HEK293 (cell line): ENCODE measurements around the gene VPS26B.

Experiments used
- CTCF ChIA-PET: fragments of 350-600 bp; formaldehyde crosslinking; extraction: SDS; loops from one replicate; lab custom pipeline; 2021; ENCODE audit warnings: antibody characterized with exemption; lab: Yijun Ruan, JAX
- POLR2A ChIA-PET: fragments of 300-600 bp; formaldehyde crosslinking; extraction: SDS; loops from one replicate; lab custom pipeline; 2020; ENCODE audit warnings: antibody characterized with exemption, inconsistent platforms; lab: Yijun Ruan, JAX
- H3K27ac ChIP-seq: fragments of 200-500 bp; sonication (Bioruptor generic); 2 replicates; pipeline ENCODE4 v1.5.1; 2014; ENCODE audit warnings: low read depth, low read length, control low read depth, inconsistent platforms; ENCODE audit errors: extremely low read depth
- H3K36me3 ChIP-seq, 2 experiments: fragments of 200-500 bp in 1 of 2; sonication (Bioruptor generic) in 1 of 2; 1 replicate in 1 of 2; 2 replicates in 1 of 2; pipeline ENCODE4 v1.5.1; 2014 to 2017; ENCODE audit warnings: inconsistent platforms in 2 of 2, low read length in 2 of 2; ENCODE audit not compliant: control insufficient read depth in 2 of 2, insufficient read depth in 1 of 2
- H3K4me1 ChIP-seq: fragments of 200-500 bp; sonication (Bioruptor generic); 2 replicates; pipeline ENCODE4 v1.5.1; 2014; ENCODE audit warnings: mild to moderate bottlenecking, low read length, inconsistent platforms; ENCODE audit not compliant: control insufficient read depth, insufficient read depth
- H3K4me3 ChIP-seq: 2 replicates; pipeline ENCODE4 v1.5.1; 2011; ENCODE audit warnings: low read depth, mild to moderate bottlenecking, control low read depth, low read length, moderate library complexity
- H3K9me3 ChIP-seq: fragments of 200-500 bp; sonication (Bioruptor generic); 2 replicates; pipeline ENCODE4 v1.5.1; 2014; ENCODE audit warnings: low read depth, low read length, inconsistent platforms; ENCODE audit not compliant: control insufficient read depth, insufficient read depth
- GLI2 ChIP-seq: fragments of 450-650 bp; formaldehyde crosslinking; IDR thresholded peaks from 2 replicates; pipeline ENCODE4; 2017; ENCODE audit warnings: missing biosample characterization, missing genetic modification characterization, low read depth, borderline replicate concordance
- KLF1 ChIP-seq: fragments of 450-650 bp; formaldehyde crosslinking; IDR thresholded peaks from 2 replicates; pipeline ENCODE4 v1.5.1; 2016; ENCODE audit warnings: missing biosample characterization, missing genetic modification characterization
- KLF9 ChIP-seq: fragments of 450-650 bp; formaldehyde crosslinking; IDR thresholded peaks from 2 replicates; pipeline ENCODE4 v1.5.1; 2016; ENCODE audit warnings: missing biosample characterization, missing genetic modification characterization, low read depth
- MEIS1 ChIP-seq: sonication (generic); formaldehyde crosslinking; IDR thresholded peaks from 2 replicates; pipeline ENCODE4 v1.8.1; 2022; ENCODE audit warnings: missing genetic modification reagents, mild to moderate bottlenecking, borderline replicate concordance
- TCF7L2 ChIP-seq: IDR thresholded peaks from 2 replicates; pipeline ENCODE4 v1.6.1; 2011; ENCODE audit warnings: low read depth, mild to moderate bottlenecking, inconsistent platforms, low read length, moderate library complexity, borderline replicate concordance
- TRIM28 ChIP-seq: IDR thresholded peaks from 2 replicates; pipeline ENCODE4 v1.6.1; 2011; ENCODE audit warnings: low read length, control low read depth, borderline replicate concordance
- YY1 ChIP-seq: fragments of 450-650 bp; formaldehyde crosslinking; IDR thresholded peaks from 2 replicates; pipeline ENCODE4 v1.5.1; 2018; ENCODE audit warnings: missing biosample characterization, missing genetic modification characterization
- ZNF148 ChIP-seq: fragments of 450-650 bp; formaldehyde crosslinking; IDR thresholded peaks from 2 replicates; pipeline ENCODE4 v1.5.0; 2017; ENCODE audit warnings: missing biosample characterization, missing genetic modification characterization, borderline replicate concordance
- ZNF174 ChIP-seq: fragments of 450-650 bp; formaldehyde crosslinking; IDR thresholded peaks from 2 replicates; pipeline ENCODE4 v1.5.0; 2017; ENCODE audit warnings: missing biosample characterization, mild to moderate bottlenecking, missing genetic modification characterization
- ZNF19 ChIP-seq: fragments of 450-650 bp; formaldehyde crosslinking; IDR thresholded peaks from 2 replicates; pipeline ENCODE4; 2016; ENCODE audit warnings: missing biosample characterization, missing genetic modification characterization, low read depth
- ZNF211 ChIP-seq: fragments of 450-650 bp; formaldehyde crosslinking; IDR thresholded peaks from 2 replicates; pipeline ENCODE4 v1.5.1; 2016; ENCODE audit warnings: low read depth, missing biosample characterization, missing genetic modification characterization
- ZNF223 ChIP-seq: fragments of 450-650 bp; formaldehyde crosslinking; IDR thresholded peaks from 2 replicates; pipeline ENCODE4 v1.5.1; 2016; ENCODE audit warnings: missing biosample characterization, missing genetic modification characterization
- ZNF24 ChIP-seq: fragments of 450-650 bp; formaldehyde crosslinking; IDR thresholded peaks from 2 replicates; pipeline ENCODE4 v1.5.1; 2016; ENCODE audit warnings: missing biosample characterization, missing genetic modification characterization
- ZNF26 ChIP-seq: fragments of 450-650 bp; formaldehyde crosslinking; IDR thresholded peaks from 2 replicates; pipeline ENCODE4 v1.5.1; 2016; ENCODE audit warnings: missing biosample characterization, missing genetic modification characterization
- ZNF266 ChIP-seq: fragments of 450-650 bp; formaldehyde crosslinking; IDR thresholded peaks from 2 replicates; pipeline ENCODE4 v1.5.1; 2016; ENCODE audit warnings: missing biosample characterization, missing genetic modification characterization, low read depth
- ZNF354C ChIP-seq: fragments of 450-650 bp; formaldehyde crosslinking; IDR thresholded peaks from 2 replicates; pipeline ENCODE4 v1.5.1; 2016; ENCODE audit warnings: missing biosample characterization, missing genetic modification characterization, low read depth, borderline replicate concordance
- ZNF391 ChIP-seq: fragments of 450-650 bp; formaldehyde crosslinking; IDR thresholded peaks from 2 replicates; pipeline ENCODE4 v1.5.1; 2016; ENCODE audit warnings: low read depth, missing biosample characterization, missing genetic modification characterization, borderline replicate concordance
- ZNF521 ChIP-seq: fragments of 450-650 bp; formaldehyde crosslinking; IDR thresholded peaks from 2 replicates; pipeline ENCODE4 v1.5.1; 2017; ENCODE audit warnings: missing biosample characterization, mild to moderate bottlenecking, missing genetic modification characterization
- ZNF549 ChIP-seq: fragments of 450-650 bp; IDR thresholded peaks from 2 replicates; pipeline ENCODE4 v1.5.1; 2018; ENCODE audit warnings: missing biosample characterization, missing genetic modification characterization, mild to moderate bottlenecking, inconsistent platforms, moderate library complexity
- ZNF580 ChIP-seq: fragments of 450-650 bp; formaldehyde crosslinking; IDR thresholded peaks from 2 replicates; pipeline ENCODE4 v1.5.1; 2016; ENCODE audit warnings: missing biosample characterization, missing genetic modification characterization
- ZNF600 ChIP-seq: fragments of 450-650 bp; formaldehyde crosslinking; IDR thresholded peaks from 2 replicates; pipeline ENCODE4 v1.5.1; 2016; ENCODE audit warnings: missing biosample characterization, missing genetic modification characterization
- ZNF660 ChIP-seq: fragments of 450-650 bp; IDR thresholded peaks from 2 replicates; pipeline ENCODE4 v1.5.1; 2018; ENCODE audit warnings: missing biosample characterization, mild to moderate bottlenecking, missing genetic modification characterization
- ZNF768 ChIP-seq: fragments of 450-650 bp; formaldehyde crosslinking; IDR thresholded peaks from 2 replicates; pipeline ENCODE4 v1.5.1; 2018; ENCODE audit warnings: missing biosample characterization, mild to moderate bottlenecking, missing genetic modification characterization
- ZNF776 ChIP-seq: fragments of 450-650 bp; formaldehyde crosslinking; IDR thresholded peaks from 2 replicates; pipeline ENCODE4 v1.5.0; 2017; ENCODE audit warnings: missing biosample characterization, missing genetic modification characterization, borderline replicate concordance
- ZNF843 ChIP-seq: fragments of 450-650 bp; formaldehyde crosslinking; IDR thresholded peaks from 2 replicates; pipeline ENCODE4 v1.5.1; 2016; ENCODE audit warnings: missing biosample characterization, missing genetic modification characterization
- ZXDB ChIP-seq: fragments of 450-650 bp; formaldehyde crosslinking; IDR thresholded peaks from 2 replicates; pipeline ENCODE4 v1.5.1; 2016; ENCODE audit warnings: missing biosample characterization, missing genetic modification characterization

VPS26B gene

GRCh38 chr11:134235399-134235798, 10.9 kb downstream of the VPS26B start:
- Histone ChIP-seq H3K4me1 (no peaks in the 10 kb centered on the region), H3K9me3 (no peaks in the 10 kb centered on the region), H3K4me3 (no peak overlapping the region), H3K27ac (no peak overlapping the region), H3K36me3 (peaks cover 0 to 50% of the 10 kb centered on the region in 2 experiments; a peak in 1 of 3 replicates)
- TF ChIP-seq GLI2 (tag by site-specific recombination) (no peak), ZNF580 (tag by site-specific recombination) (no peak), YY1 (tag by site-specific recombination) (no peak), ZNF148 (tag by site-specific recombination) (no peak), ZNF391 (tag by site-specific recombination) (no peak), MEIS1 (CRISPR knock-in tag) (no peak), ZNF776 (no peak), ZNF223 (no peak), ZNF600 (tag by site-specific recombination) (no peak), KLF1 (no peak), ZNF266 (tag by site-specific recombination) (no peak), ZNF354C (tag by site-specific recombination) (no peak), ZNF549 (tag by site-specific recombination) (no peak), ZXDB (tag by site-specific recombination) (no peak)
- CTCF ChIA-PET: interaction anchor here (0.7 to 1.8 kb wide), 2 partner anchors 9 to 14 kb away, joined by 3 to 8 read pairs; no protein-coding TSS in a partner anchor
- POLR2A ChIA-PET: interaction anchor here (3.2 kb wide), 1 partner anchor 10 kb away, joined by 15 read pairs; the partner anchor contains the start of genes NCAPD3 and VPS26B

GRCh38 chr11:134236834-134237556, 12.5 kb downstream of the VPS26B start:
- no peaks in the 10 kb centered on the region for H3K4me1 ChIP-seq
- TF ChIP-seq TCF7L2 (no peak), ZNF660 (tag by site-specific recombination) (no peak), ZNF19 (tag by site-specific recombination) (no peak), TRIM28 (no peak), ZNF843 (tag by site-specific recombination) (no peak), ZNF26 (no peak), ZNF174 (tag by site-specific recombination) (no peak), ZNF521 (tag by site-specific recombination) (no peak), ZNF768 (tag by site-specific recombination) (no peak), KLF9 (no peak), ZNF24 (tag by site-specific recombination) (no peak), ZNF211 (tag by site-specific recombination) (no peak)
- H3K36me3 ChIP-seq: peaks cover 0 to 63% of the 10 kb centered on the region in 2 experiments; a peak in 1 of 3 replicates
- no peak overlapping the region for H3K27ac ChIP-seq
- H3K4me3 ChIP-seq: no peak overlapping the region
- CTCF ChIA-PET: no interaction called here
- no peaks in the 10 kb centered on the region for H3K9me3 ChIP-seq
- POLR2A ChIA-PET: interaction anchor here (1.1 kb wide), 1 partner anchor 13 kb away, joined by 4 read pairs; the partner anchor contains the start of genes NCAPD3 and VPS26B
